Activated CD8-positive, alpha-beta memory T cell treated with anti-CD3 and anti-CD28 coated beads, Interleukin-2, amount 50 U/mL, for 4 hours (primary cell): ENCODE results near the gene CPNE6.
"Not testable (repeated sequence)": the region's sequence is repeated elsewhere in the genome, so short reads cannot be mapped to it uniquely, and the experiment has no call there.

ENCODE experiments used
- DNase-seq: peaks from one replicate; pipeline ENCODE4 v3.0.0-alpha.2; 2020

Gene CPNE6

GRCh38 chr14:24087004-24087403, 15.6 kb downstream of the CPNE6 start:
- no peak for DNase-seq

- DNase-seq: no peak
Observed at GRCh38 chr14:24088095-24088494, 16.7 kb downstream of the CPNE6 start.

GRCh38 chr14:24089890-24090289, 18.5 kb downstream of the CPNE6 start:
- no peak for DNase-seq

GRCh38 chr14:24092110-24092504, 20.7 kb downstream of the CPNE6 start:
- DNase-seq: no peak

- DNase-seq: no peak
Observed at GRCh38 chr14:24092505-24093206, 21.3 kb downstream of the CPNE6 start.

- DNase-seq: no peak
Observed at GRCh38 chr14:24093207-24093900, 22.0 kb downstream of the CPNE6 start.

GRCh38 chr14:24093901-24094840, 22.8 kb downstream of the CPNE6 start, which contains the start of gene PCK2:
PCK2 (plus strand) TSS chr14:24094311; CDS start chr14:24094406, 95 bp downstream.
- peak; percentile 84 for DNase-seq

GRCh38 chr14:24094841-24095270, 23.5 kb downstream of the CPNE6 start:
- no peak for DNase-seq

- peak; percentile 44 for DNase-seq
Observed at GRCh38 chr14:24095271-24096068, 24.1 kb downstream of the CPNE6 start.

- DNase-seq: no peak
Observed at GRCh38 chr14:24096545-24097181, 25.3 kb downstream of the CPNE6 start.

GRCh38 chr14:24098229-24098926, 27.0 kb downstream of the CPNE6 start:
- DNase-seq: no peak

GRCh38 chr14:24098927-24099813, 27.8 kb downstream of the CPNE6 start:
- no peak for DNase-seq

GRCh38 chr14:24100197-24100981, 29.0 kb downstream of the CPNE6 start:
- DNase-seq: no peak

GRCh38 chr14:24100982-24101494, 29.7 kb downstream of the CPNE6 start:
- DNase-seq: no peak

- no peak for DNase-seq
Observed at GRCh38 chr14:24102357-24103048, 31.1 kb downstream of the CPNE6 start.

- no peak for DNase-seq
Observed at GRCh38 chr14:24103451-24103850, 32.1 kb downstream of the CPNE6 start.

- not testable (repeated sequence) for DNase-seq
Observed at GRCh38 chr14:24105609-24106239, 34.4 kb downstream of the CPNE6 start.
